IPS-NIHi7 (cell line): Measurements from ENCODE around the gene DMPK.

Experiments
- DNase-seq: peaks from one replicate; pipeline ENCODE4 v3.0.0; 2012; ENCODE audit warnings: mixed read lengths; ENCODE audit errors: extremely low spot score

The DMPK gene

GRCh38 chr19:45782162-45782691 is at the start of gene DMPK:
DMPK (minus strand) TSS chr19:45782490; CDS start chr19:45782352, 138 bp downstream.
- no peak for DNase-seq

GRCh38 chr19:45828945-45829344 is 46.7 kb upstream of the DMPK start:
- no peak for DNase-seq

- no peak for DNase-seq
Observed at GRCh38 chr19:45828523-45828922, 46.2 kb upstream of the DMPK start.

GRCh38 chr19:45827459-45828093 is 45.3 kb upstream of the DMPK start:
- DNase-seq, result no peak

- no peak for DNase-seq
Observed at GRCh38 chr19:45826934-45827333, 44.6 kb upstream of the DMPK start.

GRCh38 chr19:45825917-45826893 is 43.9 kb upstream of the DMPK start:
- no peak for DNase-seq

- no peak for DNase-seq
Observed at GRCh38 chr19:45825263-45825605, 42.9 kb upstream of the DMPK start.

- no peak for DNase-seq
Observed at GRCh38 chr19:45824531-45825262, 42.4 kb upstream of the DMPK start.

GRCh38 chr19:45824041-45824471 is 41.8 kb upstream of the DMPK start:
- DNase-seq, result no peak

- no peak for DNase-seq
Observed at GRCh38 chr19:45823182-45823581, 40.9 kb upstream of the DMPK start.

- DNase-seq, result no peak
Observed at GRCh38 chr19:45822716-45823115, 40.4 kb upstream of the DMPK start.

GRCh38 chr19:45821570-45821969 is 39.3 kb upstream of the DMPK start:
- no peak for DNase-seq

- no peak for DNase-seq
Observed at GRCh38 chr19:45821103-45821521, 38.8 kb upstream of the DMPK start.

- no peak for DNase-seq
Observed at GRCh38 chr19:45820413-45821102, 38.3 kb upstream of the DMPK start.

- DNase-seq, result no peak
Observed at GRCh38 chr19:45819769-45820168, 37.5 kb upstream of the DMPK start.

- peak; percentile 53 for DNase-seq
Observed at GRCh38 chr19:45817725-45818301, 35.5 kb upstream of the DMPK start.

GRCh38 chr19:45817010-45817724 is 34.9 kb upstream of the DMPK start:
- DNase-seq, result peak; percentile 99

GRCh38 chr19:45816236-45817009 is 34.1 kb upstream of the DMPK start:
- peak; percentile 45 for DNase-seq

GRCh38 chr19:45815481-45816216 is 33.4 kb upstream of the DMPK start:
- peak; percentile 92 for DNase-seq
